ENCODE data around the gene IL6R.

IL6R gene

GRCh38 chr1:154427173-154428139 lies 22.3 kb downstream of the IL6R start:
- DNase-seq (ENCODE audit: low spot score) = no peak

DNA sequence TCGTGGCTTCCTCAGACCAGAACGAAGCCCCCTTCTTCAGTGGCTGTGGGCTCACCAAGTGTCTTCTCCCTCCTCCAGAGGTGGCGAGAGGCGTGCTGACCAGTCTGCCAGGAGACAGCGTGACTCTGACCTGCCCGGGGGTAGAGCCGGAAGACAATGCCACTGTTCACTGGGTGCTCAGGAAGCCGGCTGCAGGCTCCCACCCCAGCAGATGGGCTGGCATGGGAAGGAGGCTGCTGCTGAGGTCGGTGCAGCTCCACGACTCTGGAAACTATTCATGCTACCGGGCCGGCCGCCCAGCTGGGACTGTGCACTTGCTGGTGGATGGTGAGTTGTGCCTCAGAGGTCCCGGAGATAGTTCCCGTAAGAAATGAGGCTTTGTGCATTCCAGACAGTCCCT lies 24.0 kb downstream of the IL6R start:
- no peak for DNase-seq (ENCODE audit: low spot score)

DNA sequence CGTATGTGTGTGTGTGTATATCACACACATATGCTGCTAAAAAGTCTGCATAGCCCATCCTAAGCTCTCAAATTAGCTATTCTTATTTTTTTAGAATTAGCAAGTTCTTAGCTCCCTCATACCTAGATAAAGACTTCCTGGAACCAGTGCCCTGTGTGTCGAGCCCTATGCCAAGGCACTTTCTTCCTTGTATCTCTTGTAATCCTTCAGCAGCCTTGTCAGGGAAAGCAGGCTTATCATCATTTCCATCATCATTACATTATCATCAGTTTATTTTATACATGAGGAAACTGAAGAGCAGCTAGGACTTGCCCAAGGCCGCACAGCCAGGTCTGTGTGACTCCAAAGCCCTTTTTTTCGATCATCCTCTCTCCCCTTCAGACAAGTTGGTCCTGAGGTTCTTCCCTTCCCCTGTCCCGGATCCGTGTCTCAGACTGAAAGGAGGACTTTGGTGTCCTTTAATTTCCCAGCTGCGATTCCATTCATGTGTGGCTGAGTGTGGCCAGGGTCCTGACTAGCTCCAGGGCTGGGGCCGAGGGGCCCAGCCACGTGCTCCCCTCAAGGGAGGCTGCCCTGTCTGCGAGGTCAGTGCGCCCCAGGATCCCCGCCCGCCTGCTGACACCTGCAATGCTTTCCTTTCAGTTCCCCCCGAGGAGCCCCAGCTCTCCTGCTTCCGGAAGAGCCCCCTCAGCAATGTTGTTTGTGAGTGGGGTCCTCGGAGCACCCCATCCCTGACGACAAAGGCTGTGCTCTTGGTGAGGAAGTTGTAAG lies 24.9 kb downstream of the IL6R start:
- DNase-seq (ENCODE audit: low spot score) = no peak

GRCh38 chr1:154430903-154431302 lies 25.8 kb downstream of the IL6R start:
- DNase-seq (ENCODE audit: low spot score) = no peak

GRCh38 chr1:154431586-154432373 lies 26.6 kb downstream of the IL6R start:
- peak; percentile 85 for DNase-seq (ENCODE audit: low spot score)

- peak; percentile 80 for DNase-seq (ENCODE audit: low spot score)
Observed at GRCh38 chr1:154433161-154433764, 28.1 kb downstream of the IL6R start.

DNA sequence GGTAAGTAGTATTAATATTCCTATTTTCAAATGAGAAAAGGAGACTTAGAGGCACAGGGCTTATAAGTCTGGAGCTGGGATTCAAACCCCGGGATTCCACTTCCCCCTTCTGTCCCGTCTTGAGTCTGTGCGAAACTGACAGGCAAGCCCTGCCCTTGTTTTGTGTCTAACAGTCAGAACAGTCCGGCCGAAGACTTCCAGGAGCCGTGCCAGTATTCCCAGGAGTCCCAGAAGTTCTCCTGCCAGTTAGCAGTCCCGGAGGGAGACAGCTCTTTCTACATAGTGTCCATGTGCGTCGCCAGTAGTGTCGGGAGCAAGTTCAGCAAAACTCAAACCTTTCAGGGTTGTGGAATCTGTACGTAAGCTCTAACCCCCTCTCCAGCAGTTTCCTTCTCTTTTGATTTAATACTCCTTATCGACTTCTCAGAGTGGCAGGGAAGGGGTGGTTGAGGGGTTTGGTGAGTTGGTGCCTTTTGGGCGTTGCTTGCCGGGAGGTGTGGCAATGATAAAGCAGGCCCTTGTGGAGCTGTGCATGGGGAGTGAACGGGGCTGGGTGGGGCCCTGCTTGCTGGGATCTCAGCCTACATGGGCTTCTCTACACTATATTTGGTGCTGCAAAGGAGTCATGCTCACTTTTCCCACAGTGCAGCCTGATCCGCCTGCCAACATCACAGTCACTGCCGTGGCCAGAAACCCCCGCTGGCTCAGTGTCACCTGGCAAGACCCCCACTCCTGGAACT lies 29.4 kb downstream of the IL6R start:
- DNase-seq (ENCODE audit: low spot score) = no peak

DNA sequence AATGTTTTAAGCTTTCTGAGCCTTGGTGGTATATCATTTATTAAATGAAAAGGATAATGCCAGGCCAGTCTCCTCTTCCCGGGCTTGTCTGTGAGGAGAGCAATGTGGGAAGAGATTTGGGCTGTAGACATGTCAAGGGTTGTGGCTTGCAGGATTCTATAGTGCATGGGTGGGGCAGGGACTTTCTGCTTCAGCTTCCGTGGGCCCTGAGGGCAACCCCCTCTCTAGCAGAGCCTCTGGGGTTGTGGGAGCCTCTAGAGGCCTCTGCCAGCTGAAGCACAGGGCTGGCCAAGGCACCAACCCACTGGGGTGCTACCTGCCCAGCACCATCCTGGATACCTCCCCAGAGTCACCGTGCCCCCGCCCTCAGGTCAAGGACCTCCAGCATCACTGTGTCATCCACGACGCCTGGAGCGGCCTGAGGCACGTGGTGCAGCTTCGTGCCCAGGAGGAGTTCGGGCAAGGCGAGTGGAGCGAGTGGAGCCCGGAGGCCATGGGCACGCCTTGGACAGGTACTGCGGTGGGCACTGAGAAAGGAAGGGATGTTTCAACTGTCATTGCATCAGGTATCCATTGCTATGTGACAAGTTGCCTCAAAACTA lies 30.6 kb downstream of the IL6R start:
- DNase-seq (ENCODE audit: low spot score) = no peak

- DNase-seq (ENCODE audit: low spot score) = no peak
Observed at GRCh38 chr1:154436433-154436832, 31.3 kb downstream of the IL6R start.

DNA sequence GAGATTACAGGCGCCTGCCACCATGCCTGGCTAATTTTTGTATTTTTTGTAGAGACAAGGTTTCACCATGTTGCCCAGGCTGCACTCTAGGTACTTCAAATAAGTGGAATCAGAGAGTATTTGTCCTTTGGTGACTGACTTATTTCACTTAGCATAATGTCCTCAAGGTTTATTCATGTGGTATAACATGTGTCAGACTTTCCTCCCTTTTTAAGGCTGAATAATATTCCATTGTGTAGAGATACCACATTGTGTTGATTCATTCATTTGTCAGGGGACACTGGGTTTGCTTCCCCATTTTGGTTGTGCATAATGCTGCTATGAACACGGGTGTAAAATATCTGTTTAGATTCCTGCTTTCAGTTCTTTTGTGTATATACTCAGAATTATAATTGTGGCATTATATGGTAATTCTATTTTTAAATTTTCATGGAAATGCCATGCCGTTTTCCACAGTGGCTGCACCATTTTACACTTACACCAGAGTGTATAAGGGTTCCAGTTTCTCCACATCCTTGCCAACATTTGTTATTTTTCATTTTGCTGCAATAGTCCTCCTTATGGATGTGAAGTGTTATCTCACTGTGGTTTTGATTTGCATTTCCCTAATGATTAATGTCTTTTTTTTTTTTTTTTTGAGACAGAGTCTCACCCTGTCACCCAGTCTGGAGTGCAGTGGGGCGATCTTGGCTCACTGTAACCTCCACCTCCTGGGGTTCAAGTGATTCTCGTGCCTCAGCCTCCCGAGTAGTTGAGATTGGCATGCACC lies 35.1 kb downstream of the IL6R start:
- no peak for DNase-seq (ENCODE audit: low spot score)

DNA sequence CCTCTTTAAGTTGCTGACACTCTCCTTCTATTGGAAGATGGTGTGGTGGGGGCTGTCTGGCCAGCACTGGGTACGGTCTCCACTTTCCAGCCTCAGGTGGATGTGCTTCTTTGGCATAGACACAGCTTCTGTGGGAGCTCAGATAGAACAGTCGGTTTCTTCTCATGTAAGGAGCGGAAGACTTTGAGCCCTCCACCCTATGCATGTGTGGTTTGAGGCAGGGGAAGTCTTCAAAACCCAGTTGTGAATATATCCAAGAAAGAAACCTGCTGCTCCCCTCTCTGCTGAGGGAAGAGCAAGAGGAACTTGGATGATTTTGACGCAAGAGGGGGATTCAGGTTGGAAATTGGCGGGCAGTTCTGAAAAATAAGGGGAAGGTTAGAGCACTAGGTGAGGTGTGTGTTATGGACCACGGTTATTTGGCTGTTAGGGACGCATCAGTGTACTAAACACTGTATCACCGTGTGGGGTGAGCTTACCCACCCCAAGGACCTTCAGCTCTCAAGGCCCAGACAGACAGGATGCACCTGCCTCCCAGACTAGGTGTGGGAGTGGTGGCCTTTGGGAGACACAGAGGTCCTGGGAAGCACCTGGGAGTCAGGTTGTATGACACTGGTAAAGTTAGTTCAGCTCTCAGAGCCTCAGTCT lies 36.2 kb downstream of the IL6R start:
- no peak for DNase-seq (ENCODE audit: low spot score)

DNA sequence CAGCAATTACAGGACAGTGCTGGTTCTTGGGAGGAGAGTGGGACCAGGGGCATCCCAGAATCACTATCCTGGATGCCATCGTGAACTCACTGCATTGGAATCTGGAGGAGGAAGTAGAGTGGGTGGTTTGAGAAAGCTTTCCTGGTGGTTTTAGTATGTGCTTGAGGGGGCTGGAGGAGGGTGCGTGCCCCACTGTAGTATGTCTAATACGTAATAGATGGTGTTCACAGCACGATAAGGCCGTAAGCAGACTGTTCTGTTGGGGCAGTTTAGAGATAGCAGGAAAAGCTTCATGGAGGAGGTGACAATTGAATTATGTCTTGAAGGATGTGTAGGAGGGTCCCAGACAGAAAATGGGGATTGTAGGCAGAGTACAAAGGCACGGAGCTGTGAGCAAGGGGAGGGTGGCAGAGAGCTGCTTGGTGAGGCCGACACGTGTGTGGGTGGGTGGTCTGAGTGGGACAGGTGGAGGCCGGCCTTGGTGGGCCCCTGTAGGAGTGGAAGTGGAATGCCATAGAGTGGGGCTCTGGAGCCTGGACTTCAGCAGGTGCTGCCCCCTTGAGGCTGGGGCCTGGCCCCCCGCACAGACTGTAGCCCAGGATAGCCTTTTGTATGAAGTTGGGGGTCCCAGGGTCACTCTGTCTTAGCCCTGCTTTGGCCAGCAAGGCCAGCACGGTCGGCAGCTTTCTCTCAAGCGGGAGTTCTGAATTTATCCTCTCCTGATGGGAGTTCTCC lies 37.0 kb downstream of the IL6R start:
- DNase-seq (ENCODE audit: low spot score) = peak; percentile 32

- no peak for DNase-seq (ENCODE audit: low spot score)
Observed at GRCh38 chr1:154443274-154444013, 38.3 kb downstream of the IL6R start.

DNA sequence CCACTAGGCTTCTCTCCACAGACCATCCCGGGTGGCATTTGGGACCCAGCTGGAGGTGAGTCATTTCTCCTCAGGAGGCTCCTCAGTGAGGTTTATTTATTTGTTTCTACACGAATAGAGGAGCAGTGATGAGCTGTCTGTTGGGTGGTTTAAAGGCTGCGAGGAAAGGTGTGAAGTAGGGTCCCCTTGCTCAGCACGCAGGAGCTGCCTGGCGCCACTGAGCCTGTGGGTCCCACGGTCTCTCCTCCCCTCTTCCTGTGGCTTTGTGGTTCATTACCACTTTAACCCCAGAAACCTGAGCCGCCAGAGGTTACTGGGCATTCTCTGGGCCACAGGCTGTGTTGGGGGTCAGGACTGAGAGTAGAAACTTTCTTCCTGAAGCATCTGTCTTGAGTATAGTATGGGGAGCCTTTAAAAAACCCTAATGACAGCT lies 39.9 kb downstream of the IL6R start:
- peak; percentile 42 for DNase-seq (ENCODE audit: low spot score)

- DNase-seq (ENCODE audit: low spot score) = no peak
Observed at GRCh38 chr1:154446292-154446691, 41.1 kb downstream of the IL6R start.

- DNase-seq (ENCODE audit: low spot score) = no peak
Observed at GRCh38 chr1:154446789-154447188, 41.6 kb downstream of the IL6R start.

DNA sequence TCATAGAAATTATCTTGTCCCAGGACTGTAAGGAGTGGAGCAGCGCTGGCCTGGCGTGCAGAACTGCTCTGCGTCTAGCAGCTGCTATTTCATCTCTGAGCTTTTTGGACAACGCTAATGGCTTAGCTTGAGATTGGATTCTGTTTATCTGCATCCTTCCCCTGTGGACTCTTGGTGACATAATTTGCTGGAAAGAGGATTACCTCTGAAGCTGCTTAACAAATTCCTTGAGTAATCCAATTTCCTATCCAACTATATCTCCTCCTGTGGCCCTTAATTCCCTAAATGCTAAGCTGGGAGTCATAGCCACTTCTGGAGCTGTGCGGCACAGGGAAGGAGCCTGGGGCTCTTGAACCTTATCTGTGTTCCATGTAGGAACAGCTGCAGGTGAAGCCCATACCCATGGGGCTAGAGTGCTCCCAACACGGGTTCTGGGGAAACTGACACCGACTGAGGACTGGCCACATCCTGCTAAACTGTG lies 43.2 kb downstream of the IL6R start:
- DNase-seq (ENCODE audit: low spot score) = no peak

- no peak for DNase-seq (ENCODE audit: low spot score)
Observed at GRCh38 chr1:154453161-154453560, 48.0 kb downstream of the IL6R start.
